Activated naive CD8-positive, alpha-beta T cell treated with anti-CD3 and anti-CD28 coated beads, Interleukin-2, amount 50 U/mL, for 16 hours (primary cell): Measurements from ENCODE around the gene MTAP.

ENCODE experiments used
- DNase-seq: peaks from one replicate; pipeline ENCODE4 v3.0.0-alpha.2; 2020; ENCODE audit warnings: low read depth, low spot score

MTAP gene

GRCh38 chr9:21852754-21853153 is 50.3 kb downstream of the MTAP start:
- no peak for DNase-seq

GRCh38 chr9:21853414-21853813 is 51.0 kb downstream of the MTAP start:
- DNase-seq, result no peak

- DNase-seq, result no peak
Observed at GRCh38 chr9:21854119-21854518, 51.7 kb downstream of the MTAP start.

- no peak for DNase-seq
Observed at GRCh38 chr9:21854594-21854993, 52.2 kb downstream of the MTAP start.

- DNase-seq, result no peak
Observed at GRCh38 chr9:21856301-21857094, 54.1 kb downstream of the MTAP start.

GRCh38 chr9:21862871-21863270 is 60.4 kb downstream of the MTAP start:
- no peak for DNase-seq

- DNase-seq, result no peak
Observed at GRCh38 chr9:21864505-21864904, 62.1 kb downstream of the MTAP start.

GRCh38 chr9:21866302-21866701 is 63.9 kb downstream of the MTAP start:
- DNase-seq, result no peak

- DNase-seq, result no peak
Observed at GRCh38 chr9:21871256-21871975, 69.0 kb downstream of the MTAP start.

- DNase-seq, result no peak
Observed at GRCh38 chr9:21872696-21873095, 70.3 kb downstream of the MTAP start.

GRCh38 chr9:21873540-21874221 is 71.2 kb downstream of the MTAP start:
- no peak for DNase-seq

GRCh38 chr9:21875893-21876292 is 73.5 kb downstream of the MTAP start:
- DNase-seq, result no peak

- DNase-seq, result no peak
Observed at GRCh38 chr9:21883642-21884041, 81.2 kb downstream of the MTAP start.

GRCh38 chr9:21889673-21890072 is 87.2 kb downstream of the MTAP start:
- no peak for DNase-seq

- DNase-seq, result no peak
Observed at GRCh38 chr9:21890696-21891095, 88.3 kb downstream of the MTAP start.

GRCh38 chr9:21901546-21901945 is 99.1 kb downstream of the MTAP start:
- no peak for DNase-seq

- DNase-seq, result no peak
Observed at GRCh38 chr9:21902136-21902535, 99.7 kb downstream of the MTAP start.

- DNase-seq, result no peak
Observed at GRCh38 chr9:21903380-21903965, 101.0 kb downstream of the MTAP start.

GRCh38 chr9:21904371-21904770 is 101.9 kb downstream of the MTAP start:
- no peak for DNase-seq

GRCh38 chr9:21904776-21905175 is 102.3 kb downstream of the MTAP start:
- no peak for DNase-seq

- no peak for DNase-seq
Observed at GRCh38 chr9:21906213-21906612, 103.8 kb downstream of the MTAP start.

GRCh38 chr9:21906881-21907280 is 104.4 kb downstream of the MTAP start:
- DNase-seq, result no peak
